NCI-H446 (cell line): ENCODE data around the gene NAV2.
A peak's percentile ranks its signal among the peaks of the same experiment; 100 is the strongest.

Experiments used
- DNase-seq, 2 experiments: peaks; one replicate each; lab custom pipeline; 2025; lab: John Stamatoyannopoulos, UW

The NAV2 gene

DNA sequence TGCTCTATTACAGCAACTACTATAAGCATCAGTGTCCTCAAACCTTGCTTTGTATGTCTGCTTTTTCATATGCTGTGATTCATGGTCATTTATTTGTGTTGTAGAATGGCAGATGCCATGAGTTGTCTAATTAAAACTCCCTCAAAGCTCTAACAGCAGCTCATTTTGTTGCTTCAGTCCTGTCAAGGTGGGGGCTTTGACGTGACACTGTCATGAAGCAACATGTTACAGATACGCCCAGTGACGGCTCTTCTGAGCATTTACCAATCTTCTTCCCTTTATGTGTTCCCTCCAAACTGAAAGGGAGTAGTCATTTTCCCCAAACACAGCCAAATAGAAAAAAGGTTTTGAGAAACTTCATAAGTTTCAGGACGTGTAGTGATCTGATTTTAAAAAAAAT lies 340.9 kb downstream of the NAV2 start:
- no peak for DNase-seq

- DNase-seq, result no peak
Measured at GRCh38 chr11:20054584-20054983, 341.9 kb downstream of the NAV2 start.

DNA sequence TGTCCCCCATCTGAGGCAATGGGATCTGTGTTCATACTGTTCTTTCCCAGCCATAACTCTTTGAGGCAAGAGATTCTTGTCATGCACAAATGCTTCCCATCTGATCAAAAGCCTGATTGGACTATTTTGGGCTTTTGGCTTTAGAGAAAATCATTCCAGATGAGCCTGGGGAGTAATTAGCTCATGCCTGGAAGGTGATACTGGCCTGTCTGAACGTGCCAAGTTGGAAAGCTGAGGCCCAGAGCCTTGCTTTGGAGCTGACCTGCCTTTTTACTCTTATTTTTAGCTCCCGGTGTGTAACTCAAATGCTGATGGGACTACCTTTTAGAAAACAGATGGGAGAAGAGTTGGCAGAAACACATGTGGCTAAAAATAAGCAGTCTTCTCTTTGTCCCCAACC lies 342.7 kb downstream of the NAV2 start:
- peak; percentile 65 to 92 for DNase-seq

GRCh38 chr11:20056109-20056949 lies 343.7 kb downstream of the NAV2 start:
- peak; percentile 83 to 95 for DNase-seq

- no peak for DNase-seq
Measured at GRCh38 chr11:20056950-20057943, 344.6 kb downstream of the NAV2 start.

- no peak for DNase-seq
Measured at GRCh38 chr11:20058749-20059458, 346.3 kb downstream of the NAV2 start.

- DNase-seq, result no peak
Measured at GRCh38 chr11:20059587-20060021, 347.0 kb downstream of the NAV2 start.

DNA sequence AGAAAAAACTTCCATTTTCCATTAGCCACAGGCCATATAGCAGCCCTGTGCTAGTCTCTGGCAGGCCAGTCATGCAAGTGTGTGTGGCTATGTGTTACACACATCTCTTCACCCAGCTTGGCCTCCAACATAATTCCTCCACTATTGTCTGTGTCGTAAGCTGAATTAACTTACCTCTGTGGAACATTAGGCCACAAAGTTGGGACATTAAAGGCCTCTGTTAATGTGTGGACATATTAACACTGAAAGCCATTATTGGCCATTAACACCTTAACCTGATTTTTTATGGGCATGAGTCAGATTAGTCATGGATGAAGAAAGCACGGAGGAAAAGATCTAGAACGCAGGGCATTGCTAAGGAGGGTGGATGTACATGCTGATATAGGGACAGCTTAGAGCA lies 347.5 kb downstream of the NAV2 start:
- DNase-seq, result no peak

- no peak for DNase-seq
Measured at GRCh38 chr11:20060647-20061205, 348.1 kb downstream of the NAV2 start.

DNA sequence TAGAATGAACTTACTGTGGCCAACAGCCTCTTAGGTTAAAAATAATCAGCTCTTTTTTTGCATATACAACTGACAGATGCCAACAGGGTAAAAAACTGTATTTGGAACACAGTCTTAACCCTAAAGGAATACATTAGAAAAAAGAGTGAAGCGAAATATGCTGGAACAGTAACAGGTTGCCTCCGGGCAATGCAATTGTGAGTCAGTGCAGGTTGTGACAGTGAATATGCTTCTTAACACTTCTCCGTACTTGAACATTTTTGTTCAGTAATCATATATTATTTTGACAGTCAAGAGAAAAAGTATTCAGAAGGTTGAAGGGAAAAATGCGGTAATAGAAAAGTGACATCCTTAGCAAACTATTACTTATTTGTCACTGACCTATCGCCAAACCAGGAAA lies 349.1 kb downstream of the NAV2 start:
- no peak for DNase-seq

GRCh38 chr11:20064961-20065405 lies 352.3 kb downstream of the NAV2 start:
- no peak for DNase-seq

DNA sequence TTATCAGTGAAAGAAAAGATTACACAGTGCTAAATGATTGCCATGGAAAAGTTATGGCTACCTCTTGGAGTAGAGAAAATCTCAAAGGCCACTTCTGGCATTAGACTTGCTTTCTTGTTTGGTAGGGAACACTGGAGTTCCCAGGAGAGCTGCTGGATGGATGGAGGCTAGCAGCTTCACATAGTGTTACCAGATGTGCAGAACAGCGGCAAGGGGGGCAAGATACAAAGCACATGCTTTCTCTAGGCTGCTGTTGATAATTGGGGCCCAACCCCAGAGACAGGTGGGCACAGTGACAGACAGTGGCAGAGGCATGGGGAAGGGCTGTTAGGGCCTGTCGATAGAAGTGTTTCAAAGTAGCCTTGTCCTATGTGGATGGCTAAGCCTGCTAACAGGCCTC lies 352.8 kb downstream of the NAV2 start:
- no peak for DNase-seq

GRCh38 chr11:20066013-20066782 lies 353.6 kb downstream of the NAV2 start:
- DNase-seq, result no peak

DNA sequence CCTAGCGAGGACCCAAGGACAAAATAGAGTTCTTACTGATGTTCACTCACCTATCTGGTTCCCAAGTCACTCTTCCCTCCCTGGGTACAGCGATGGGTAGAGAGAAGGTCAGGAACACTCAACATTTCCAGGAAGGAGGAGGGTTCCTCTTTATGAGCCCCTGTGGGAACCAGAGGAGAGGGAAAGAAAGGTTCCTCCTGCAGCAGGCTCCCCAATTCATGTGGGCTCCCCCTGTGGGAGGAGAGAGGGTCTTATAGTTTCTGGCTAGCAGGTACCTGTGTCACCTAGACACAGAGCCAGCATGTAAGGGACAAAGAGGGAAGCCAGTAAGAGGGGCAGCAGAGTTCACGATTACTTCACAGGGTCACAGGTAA lies 354.1 kb downstream of the NAV2 start:
- DNase-seq, result no peak

DNA sequence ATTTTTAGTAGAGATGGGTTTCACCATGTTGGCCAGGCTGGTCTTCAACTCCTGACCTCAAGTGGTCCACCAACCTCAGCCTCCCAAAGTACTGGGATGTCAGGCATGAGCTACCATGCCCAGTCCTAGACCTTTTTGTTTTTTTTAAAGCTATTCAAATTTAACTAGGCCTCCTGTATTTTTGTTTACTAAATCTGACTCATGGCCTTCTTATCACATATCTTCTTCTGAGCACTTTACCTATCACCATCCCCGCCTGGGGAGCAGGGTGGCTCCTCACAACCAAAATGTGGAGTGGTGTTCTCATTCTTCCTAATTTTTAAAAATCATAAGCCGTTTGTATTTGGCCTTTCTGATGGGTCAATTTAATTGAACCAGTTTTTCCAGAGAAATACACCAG lies 355.0 kb downstream of the NAV2 start:
- no peak for DNase-seq

- no peak for DNase-seq
Measured at GRCh38 chr11:20068691-20069090, 356.1 kb downstream of the NAV2 start.

DNA sequence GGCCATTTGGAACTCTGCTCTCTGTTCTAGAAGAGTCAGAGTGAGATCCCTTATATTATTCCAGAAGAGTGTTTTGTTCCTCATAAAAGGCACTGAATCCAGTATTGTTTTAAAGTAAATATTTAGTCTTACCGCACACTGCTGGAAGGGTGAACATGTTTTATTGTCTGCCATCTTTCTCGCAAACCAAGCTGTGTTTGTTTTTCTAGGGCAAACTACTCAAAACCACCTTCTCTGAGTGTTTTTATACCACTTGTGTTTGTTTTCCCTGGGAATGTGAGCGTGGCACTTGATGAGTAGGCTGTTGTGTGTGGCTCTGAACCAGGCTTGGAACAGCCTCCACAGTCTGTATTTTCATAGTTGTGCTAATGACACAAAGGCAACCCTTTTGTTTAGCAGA lies 357.8 kb downstream of the NAV2 start:
- no peak for DNase-seq

DNA sequence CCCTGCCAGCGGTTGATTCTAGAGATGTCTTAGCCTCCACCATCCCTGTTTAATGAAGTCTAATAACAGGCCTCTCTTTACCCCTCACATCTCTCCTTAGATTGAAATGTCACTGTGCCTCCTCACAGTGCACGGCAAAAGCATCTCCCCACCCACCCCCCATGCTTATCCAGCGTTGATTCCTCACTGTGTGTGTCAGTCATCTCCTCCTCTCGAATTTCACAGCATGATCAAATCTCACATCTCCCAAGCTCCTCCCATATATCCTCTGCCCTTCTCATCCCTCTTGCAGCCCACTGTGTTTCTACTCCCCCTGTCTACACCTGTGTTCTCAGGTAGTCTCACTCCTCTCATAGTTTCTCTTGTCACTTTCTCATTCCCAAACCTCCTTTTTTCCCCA lies 363.0 kb downstream of the NAV2 start:
- no peak for DNase-seq

DNA sequence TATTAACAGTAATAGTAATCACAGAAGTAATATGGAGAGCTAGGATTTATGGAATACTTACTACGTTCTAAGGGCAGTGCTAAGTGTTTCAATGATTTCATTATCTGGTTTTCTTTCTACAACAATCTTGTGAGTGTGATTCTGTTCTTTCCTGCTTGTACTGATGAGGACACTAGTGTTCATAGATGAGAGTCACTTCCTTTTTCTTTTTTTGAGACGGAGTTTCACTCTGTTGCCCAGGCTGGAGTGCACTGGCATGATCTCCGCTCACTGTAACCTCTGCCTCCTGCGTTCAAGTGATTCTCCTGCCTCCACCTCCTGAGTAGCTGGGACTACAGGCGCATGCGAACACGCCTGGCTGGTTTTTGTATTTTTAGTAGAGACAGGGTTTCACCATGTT lies 366.2 kb downstream of the NAV2 start:
- DNase-seq, result no peak

DNA sequence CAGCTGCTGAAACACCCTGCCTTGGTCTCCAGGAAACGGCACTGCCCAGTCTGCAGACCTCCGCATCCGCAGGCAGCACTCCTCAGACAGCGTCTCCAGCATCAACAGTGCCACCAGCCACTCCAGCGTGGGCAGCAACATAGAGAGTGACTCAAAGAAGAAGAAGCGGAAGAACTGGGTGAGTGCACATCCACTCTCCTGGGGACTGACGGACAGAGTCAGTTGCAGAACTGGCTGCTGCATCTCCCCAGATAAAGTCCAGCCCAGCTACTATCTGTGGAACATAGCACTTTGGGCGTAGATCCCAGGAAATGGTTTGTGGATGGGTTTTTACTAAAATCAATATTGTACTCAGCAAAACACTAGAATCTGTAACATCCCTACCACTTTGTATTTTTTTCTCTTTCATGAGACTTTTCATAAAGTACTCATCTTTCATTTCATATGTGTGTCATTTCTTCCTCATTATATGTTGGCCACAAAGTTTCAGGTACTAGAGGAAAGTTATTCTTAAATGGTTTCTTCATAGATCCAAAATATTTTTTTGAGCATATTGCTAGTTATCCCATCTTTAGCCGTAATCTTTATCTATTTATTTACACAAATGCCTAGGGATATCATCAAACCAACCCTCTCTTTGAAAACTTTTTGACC lies 367.5 kb downstream of the NAV2 start:
- no peak for DNase-seq

DNA sequence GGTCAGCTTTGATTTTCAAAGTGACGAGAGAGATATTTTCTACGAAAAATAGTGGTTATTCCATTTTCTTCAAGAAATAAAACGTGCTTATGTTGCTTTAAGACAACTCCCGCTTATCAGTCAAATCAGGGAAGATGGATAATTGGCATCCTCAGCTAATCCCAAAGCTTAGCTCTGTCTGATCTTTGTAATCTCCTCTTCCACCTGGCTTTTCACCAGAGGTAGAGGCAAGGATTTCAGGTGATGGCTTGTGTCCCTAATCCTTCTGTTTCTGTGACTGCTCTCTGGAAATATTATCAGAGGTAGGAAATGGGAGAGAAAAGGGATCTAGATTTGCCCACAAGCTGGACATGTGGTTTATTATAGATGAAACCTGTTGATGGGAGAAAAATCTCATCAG lies 368.7 kb downstream of the NAV2 start:
- DNase-seq, result no peak
